ENCODE data around the gene KIF1C. TPM values are rescaled to one million over a fixed set of nuclear protein-coding genes. Genes with fewer than 3 reads are reported as not detected.
"Not testable (repeated sequence)": the region's sequence is repeated elsewhere in the genome, so short reads cannot be mapped to it uniquely, and the experiment has no call there.

Gene KIF1C
- total and polyA plus RNA-seq, 9 of the 15 experiments (the other 6 are each of a cell fraction or from before 2014, with no cell fraction given): 0.38 to 68.4 (median 25.1) TPM

GRCh38 chr17:5075472-5075871, 77.7 kb downstream of the KIF1C start:
- BruUV-seq (replicated peaks); H3K27ac ChIP-seq (ENCODE audit: extremely low read depth, low read depth, low read length); ATAC-seq; H3K4me3 ChIP-seq; intact Hi-C loops (cut with micrococcal nuclease); H3K9me3 ChIP-seq (replicated peaks; ENCODE audit: control insufficient read depth, insufficient read depth, low read depth, low read length); in situ Hi-C loops (cut with MboI); H4K20me1 ChIP-seq (replicated peaks; ENCODE audit: control insufficient read depth, insufficient read depth, low read length); H2AFZ ChIP-seq (ENCODE audit: low read depth, low read length); CTCF ChIA-PET (ENCODE audit: low intra/inter-chr PET ratio); H3K4me2 ChIP-seq (ENCODE audit: insufficient read depth, low read length); DNase-seq (ENCODE audit: extremely low read depth in 1 of 4, low spot score in 3 of 4); H3K79me2 ChIP-seq (ENCODE audit: control insufficient read depth, insufficient read depth, low read length); FAIRE-seq; POLR2A ChIA-PET; H3K9ac ChIP-seq (ENCODE audit: insufficient read depth in 1 of 2, low read depth in 2 of 2, low read length in 2 of 2); H3K36me3 ChIP-seq (ENCODE audit: control insufficient read depth, insufficient read depth, low read length); H3K9me1 ChIP-seq (ENCODE audit: control insufficient read depth, insufficient read depth, low read length): not testable (repeated sequence)
- peaks cover 2 to 15% of the 10 kb centered on the region in 2 experiments; a peak in 2 of 5 replicates for H3K27me3 ChIP-seq (ENCODE audit: control insufficient read depth in 2 of 2, insufficient read depth in 2 of 2, low read length in 2 of 2)
- peaks cover 0 to 10% of the 10 kb centered on the region in 2 experiments; a peak in 2 of 5 replicates for H3K4me1 ChIP-seq (replicated peaks in 1 of 2; ENCODE audit: control insufficient read depth in 2 of 2, insufficient read depth in 2 of 2, low read length in 2 of 2)
- 9% methylated on average over 4 of the region's 5 CpGs for WGBS (ENCODE audit: insufficient coverage, low coverage, missing lambda C conversion rate)

GRCh38 chr17:5077275-5077674, 79.5 kb downstream of the KIF1C start:
- H3K9me1 ChIP-seq (ENCODE audit: control insufficient read depth, insufficient read depth, low read length); in situ Hi-C loops (cut with MboI); POLR2A ChIA-PET; intact Hi-C loops (cut with micrococcal nuclease); H3K79me2 ChIP-seq (ENCODE audit: control insufficient read depth, insufficient read depth, low read length); H3K4me3 ChIP-seq; H2AFZ ChIP-seq (ENCODE audit: low read depth, low read length); H3K4me2 ChIP-seq (ENCODE audit: insufficient read depth, low read length); H3K9me3 ChIP-seq (replicated peaks; ENCODE audit: control insufficient read depth, insufficient read depth, low read depth, low read length); CTCF ChIA-PET (ENCODE audit: low intra/inter-chr PET ratio); BruUV-seq (replicated peaks); ATAC-seq; H3K9ac ChIP-seq (ENCODE audit: insufficient read depth in 1 of 2, low read depth in 2 of 2, low read length in 2 of 2); H4K20me1 ChIP-seq (replicated peaks; ENCODE audit: control insufficient read depth, insufficient read depth, low read length); H3K27ac ChIP-seq (ENCODE audit: extremely low read depth, low read depth, low read length); H3K36me3 ChIP-seq (ENCODE audit: control insufficient read depth, insufficient read depth, low read length); DNase-seq (ENCODE audit: extremely low read depth in 1 of 4, low spot score in 3 of 4); FAIRE-seq: not testable (repeated sequence)
- Histone ChIP-seq H3K4me1 (replicated peaks in 1 of 2; ENCODE audit: control insufficient read depth in 2 of 2, insufficient read depth in 2 of 2, low read length in 2 of 2) (peaks cover 0 to 10% of the 10 kb centered on the region in 2 experiments; a peak in 2 of 5 replicates), H3K27me3 (ENCODE audit: control insufficient read depth in 2 of 2, insufficient read depth in 2 of 2, low read length in 2 of 2) (peaks cover 2 to 10% of the 10 kb centered on the region in 2 experiments; a peak in 2 of 5 replicates)
- 36% methylated on average over 8 of the region's 24 CpGs for WGBS (ENCODE audit: insufficient coverage, low coverage, missing lambda C conversion rate)

Measured in K562 (cell line).